Muscle layer of duodenum (tissue), 2 donors: ENCODE measurements around the gene CUL9.
A peak's percentile ranks its signal among the peaks of the same experiment; 100 is the strongest.

Experiments
- H3K27ac ChIP-seq: one replicate; pipeline ENCODE4 v1.7.0; 2013; ENCODE audit warnings: mild to moderate bottlenecking, low read length
- H3K27me3 ChIP-seq: one replicate; pipeline ENCODE4 v1.7.0; 2013; ENCODE audit warnings: low read depth, mild to moderate bottlenecking, control low read depth, low read length
- H3K36me3 ChIP-seq, 2 donors: one replicate each; pipeline ENCODE4 v1.7.0; 2013; ENCODE audit warnings: low read length in 2 of 2, control low read depth in 1 of 2, mild to moderate bottlenecking in 1 of 2; ENCODE audit not compliant: insufficient read depth in 2 of 2, control insufficient read depth in 1 of 2
- H3K4me1 ChIP-seq, 2 donors: one replicate each; pipeline ENCODE4 v1.7.0; 2013; ENCODE audit warnings: low read length in 2 of 2, mild to moderate bottlenecking in 2 of 2, control low read depth in 1 of 2, moderate library complexity in 1 of 2; ENCODE audit not compliant: insufficient read depth in 2 of 2, control insufficient read depth in 1 of 2
- H3K4me3 ChIP-seq, 2 donors: one replicate each; pipeline ENCODE4 v1.7.0; 2013; ENCODE audit warnings: low read length in 2 of 2, low read depth in 1 of 2, mild to moderate bottlenecking in 1 of 2
- H3K9me3 ChIP-seq, 2 donors: one replicate each; pipeline ENCODE4 v1.7.0; 2013; ENCODE audit warnings: low read length in 2 of 2, control low read depth in 1 of 2, mild to moderate bottlenecking in 1 of 2; ENCODE audit not compliant: control insufficient read depth in 1 of 2
- donor health status: healthy.

CUL9 gene

GRCh38 chr6:43261198-43261597 is 79.2 kb downstream of the CUL9 start:
- no peaks in the 10 kb centered on the region for H3K9me3 ChIP-seq
- no peak overlapping the region for H3K27ac ChIP-seq
- H3K36me3 ChIP-seq: no peaks in the 10 kb centered on the region
- H3K27me3 ChIP-seq: no peaks in the 10 kb centered on the region
- no peak overlapping the region for H3K4me3 ChIP-seq
- no peaks in the 10 kb centered on the region for H3K4me1 ChIP-seq

GRCh38 chr6:43262000-43262779 is 80.2 kb downstream of the CUL9 start:
- Histone ChIP-seq H3K4me1 (no peaks in the 10 kb centered on the region), H3K9me3 (no peaks in the 10 kb centered on the region), H3K36me3 (no peaks in the 10 kb centered on the region), H3K27ac (no peak overlapping the region), H3K4me3 (no peak overlapping the region), H3K27me3 (no peaks in the 10 kb centered on the region)

GRCh38 chr6:43262780-43263313 is 80.9 kb downstream of the CUL9 start:
- no peak overlapping the region for H3K27ac ChIP-seq
- H3K36me3 ChIP-seq: no peaks in the 10 kb centered on the region
- no peaks in the 10 kb centered on the region for H3K9me3 ChIP-seq
- H3K27me3 ChIP-seq: no peaks in the 10 kb centered on the region
- H3K4me3 ChIP-seq: no peak overlapping the region
- peaks cover 0 to 2% of the 10 kb centered on the region in 2 donors for H3K4me1 ChIP-seq

- Histone ChIP-seq H3K9me3 (no peaks in the 10 kb centered on the region), H3K27me3 (no peaks in the 10 kb centered on the region), H3K27ac (no peak overlapping the region), H3K36me3 (no peaks in the 10 kb centered on the region), H3K4me1 (peaks cover 0 to 9% of the 10 kb centered on the region in 2 donors), H3K4me3 (no peak overlapping the region)
These were observed 81.5 kb downstream of the CUL9 start for GRCh38 chr6:43263314-43264178.

- Histone ChIP-seq H3K4me1 (peaks cover 10 to 15% of the 10 kb centered on the region in 2 donors), H3K36me3 (no peaks in the 10 kb centered on the region), H3K4me3 (no peak overlapping the region), H3K9me3 (no peaks in the 10 kb centered on the region), H3K27me3 (no peaks in the 10 kb centered on the region), H3K27ac (no peak overlapping the region)
These were observed 82.7 kb downstream of the CUL9 start for GRCh38 chr6:43264599-43265145.

GRCh38 chr6:43265564-43265963 is 83.6 kb downstream of the CUL9 start:
- Histone ChIP-seq H3K27me3 (no peaks in the 10 kb centered on the region), H3K36me3 (no peaks in the 10 kb centered on the region), H3K9me3 (no peaks in the 10 kb centered on the region), H3K27ac (no peak overlapping the region), H3K4me3 (no peak overlapping the region), H3K4me1 (peaks cover 15% of the 10 kb centered on the region in 2 donors)

GRCh38 chr6:43267619-43268354 is 85.8 kb downstream of the CUL9 start:
- H3K36me3 ChIP-seq: no peaks in the 10 kb centered on the region
- peaks cover 15% of the 10 kb centered on the region in 2 donors for H3K4me1 ChIP-seq
- H3K27ac ChIP-seq: peak overlapping the region; percentile 67
- no peaks in the 10 kb centered on the region for H3K9me3 ChIP-seq
- H3K4me3 ChIP-seq: peak overlapping the region; percentile 11 to 18
- H3K27me3 ChIP-seq: no peaks in the 10 kb centered on the region

- Histone ChIP-seq H3K4me3 (peak overlapping the region; percentile 11 to 18), H3K4me1 (peaks cover 15% of the 10 kb centered on the region in 2 donors), H3K27ac (peak overlapping the region; percentile 67), H3K36me3 (no peaks in the 10 kb centered on the region), H3K27me3 (no peaks in the 10 kb centered on the region), H3K9me3 (no peaks in the 10 kb centered on the region)
These were observed 86.3 kb downstream of the CUL9 start for GRCh38 chr6:43268355-43268700.

- H3K36me3 ChIP-seq: no peaks in the 10 kb centered on the region
- H3K4me1 ChIP-seq: peaks cover 15% of the 10 kb centered on the region in 2 donors
- peak overlapping the region; percentile 46 to 49 for H3K4me3 ChIP-seq
- no peaks in the 10 kb centered on the region for H3K9me3 ChIP-seq
- H3K27ac ChIP-seq: peak overlapping the region; percentile 67
- H3K27me3 ChIP-seq: no peaks in the 10 kb centered on the region
These were observed 86.8 kb downstream of the CUL9 start for GRCh38 chr6:43268782-43269272.

GRCh38 chr6:43269273-43270007 is 87.4 kb downstream of the CUL9 start:
- Histone ChIP-seq H3K9me3 (no peaks in the 10 kb centered on the region), H3K4me3 (peak overlapping the region; percentile 46 to 49), H3K27ac (peak overlapping the region; percentile 67), H3K36me3 (no peaks in the 10 kb centered on the region), H3K27me3 (no peaks in the 10 kb centered on the region), H3K4me1 (peaks cover 15% of the 10 kb centered on the region in 2 donors)
